Esophagus muscularis mucosa (tissue), 4 donors: ENCODE results near the gene ENTREP1. TPM values are rescaled to one million over a fixed set of nuclear protein-coding genes. Genes with fewer than 3 reads are reported as not detected.
A peak's percentile ranks its signal among the peaks of the same experiment; 100 is the strongest.

Experiments used
- DNase-seq: peaks from one replicate; pipeline ENCODE4 v3.0.0-alpha.2; 2017; ENCODE audit errors: extremely low spot score
- H3K27ac ChIP-seq, 4 donors: fragments of 200-600 bp; sonication (generic); replicated peaks in 1 of 4; 1 replicate in 3 of 4; 2 replicates in 1 of 4; pipeline ENCODE4 v1.5.1; 2016 to 2019; ENCODE audit warnings: mild to moderate bottlenecking in 1 of 4
- H3K27me3 ChIP-seq, 4 donors: fragments of 200-600 bp; sonication (generic); one replicate each; pipeline versions ENCODE4 v1.5.1 to v1.6.0; 2016 to 2019
- H3K36me3 ChIP-seq, 4 donors: fragments of 200-600 bp; sonication (generic); one replicate each; pipeline ENCODE4 v1.5.1; 2016 to 2019
- H3K4me1 ChIP-seq, 4 donors: fragments of 200-600 bp; sonication (generic); one replicate each; pipeline ENCODE4 v1.5.1; 2016 to 2019
- H3K4me3 ChIP-seq, 4 donors: fragments of 200-600 bp; sonication (generic); 1 replicate in 2 of 4; 2 replicates in 2 of 4; pipeline ENCODE4 v1.5.1; 2016 to 2019; ENCODE audit warnings: mild to moderate bottlenecking in 4 of 4, moderate library complexity in 1 of 4
- H3K9me3 ChIP-seq, 4 donors: fragments of 200-600 bp; sonication (generic); 1 replicate in 3 of 4; 2 replicates in 1 of 4; pipeline ENCODE4 v1.5.1; 2016 to 2019
- EP300 ChIP-seq: sonication (generic); formaldehyde crosslinking; IDR thresholded peaks from one replicate; pipeline ENCODE4 v1.6.1; 2017; ENCODE audit warnings: antibody characterized with exemption
- POLR2A ChIP-seq: fragments of 450-650 bp; IDR thresholded peaks from one replicate; pipeline ENCODE4 v1.6.1; 2017; ENCODE audit warnings: antibody characterized with exemption, moderate library complexity, mild to moderate bottlenecking, low read depth
- POLR2AphosphoS5 ChIP-seq, 2 donors: sonication (generic); formaldehyde crosslinking; IDR thresholded peaks; one replicate each; pipeline ENCODE4 v1.6.1; 2017; ENCODE audit warnings: antibody characterized with exemption in 2 of 2
- WGBS: methylation state at CpG from one replicate; pipeline ENCODE4 v1.1.5; 2018; 5-methylcytosine and 5-hydroxymethylcytosine counted together
- intact Hi-C: fragments of 100-400 bp; cut with DNase I; formaldehyde crosslinking; loops from one replicate; pipeline ENCODE4 v1.15.1; 2023
- total RNA-seq, 4 donors: library from RNA; depleted of rRNA; stranded (reverse); fragments of >200 nt; gene quantifications; one replicate each; pipeline versions ENCODE4 v1.1.0 to v1.2.1, GENCODE V29; 2016
- TF ChIP-seq, protein P1 (sequence below), 3 experiments: fragments of 200-600 bp in 2 of 3; fragments of 450-650 bp in 1 of 3; sonication (generic) in 2 of 3; IDR thresholded peaks; one replicate each; pipeline ENCODE4 v1.5.1; 2017 to 2019; ENCODE audit warnings: antibody characterized with exemption in 3 of 3, mild to moderate bottlenecking in 2 of 3, moderate library complexity in 1 of 3

ENTREP1 gene
- total RNA-seq, 4 donors from 2014 or later = 16.2 to 30.2 (median 20.4) TPM

DNA sequence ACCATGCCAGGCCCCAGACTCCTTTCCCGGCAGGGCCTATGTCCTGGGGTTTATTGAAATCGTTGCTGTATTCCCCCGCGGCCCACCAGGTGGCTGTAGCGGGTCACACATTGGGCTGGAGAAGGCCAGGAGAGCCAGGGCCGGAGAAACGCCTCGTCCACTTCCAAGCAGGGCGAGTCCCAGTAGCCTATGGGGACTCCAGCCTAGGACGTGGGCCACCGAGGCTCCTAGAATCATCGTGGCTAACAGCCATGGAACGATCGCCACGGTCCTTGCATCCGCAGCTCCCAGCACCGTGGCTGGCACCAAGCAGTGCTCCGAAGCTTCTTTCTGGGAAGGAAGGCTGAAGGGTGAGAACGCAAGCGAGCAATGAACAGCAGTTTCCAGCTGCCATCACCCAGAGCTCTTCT lies 87.7 kb downstream of the ENTREP1 start:
- H3K4me3 ChIP-seq = peak overlapping the region; percentile 0 to 33 (median 30)
- intact Hi-C loops = no loop called here

DNA sequence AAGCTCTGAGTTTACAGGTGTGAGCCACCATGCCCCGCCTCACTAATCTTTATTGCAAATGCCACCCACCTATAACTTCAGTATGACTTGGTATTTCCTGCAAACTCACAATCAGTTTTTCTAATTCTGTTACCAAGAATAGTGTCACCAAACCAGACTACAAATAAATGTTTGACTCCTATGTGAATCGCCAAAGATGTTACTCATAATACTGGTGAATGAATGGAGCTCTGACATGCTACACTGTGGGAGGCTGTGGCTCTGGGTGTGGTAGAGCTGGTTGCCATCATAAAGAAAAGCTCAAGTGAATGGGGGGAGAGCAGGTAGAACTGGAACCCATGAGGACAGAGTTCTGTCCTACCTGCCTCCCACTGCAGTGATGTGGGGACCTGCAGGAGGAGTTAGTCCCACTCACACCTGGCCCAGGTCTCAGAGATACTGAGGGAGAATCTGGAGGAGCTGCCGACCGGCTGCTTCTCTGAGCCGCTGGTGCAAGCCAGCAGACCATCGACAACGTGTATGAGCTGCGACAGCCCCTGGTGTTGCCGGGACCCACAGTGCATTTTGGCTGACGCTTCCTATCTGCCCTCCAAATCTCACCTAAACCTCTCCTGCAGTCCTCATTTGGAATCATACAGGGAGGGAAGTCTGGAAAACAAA lies 95.7 kb downstream of the ENTREP1 start:
- no peaks in the 10 kb centered on the region for H3K36me3 ChIP-seq
- H3K9me3 ChIP-seq = no peaks in the 10 kb centered on the region
- no peak overlapping the region for H3K27ac ChIP-seq
- TF ChIP-seq POLR2AphosphoS5 (IDR thresholded peaks at IDR 0.05) = no peak
- TF ChIP-seq, protein P1, sequence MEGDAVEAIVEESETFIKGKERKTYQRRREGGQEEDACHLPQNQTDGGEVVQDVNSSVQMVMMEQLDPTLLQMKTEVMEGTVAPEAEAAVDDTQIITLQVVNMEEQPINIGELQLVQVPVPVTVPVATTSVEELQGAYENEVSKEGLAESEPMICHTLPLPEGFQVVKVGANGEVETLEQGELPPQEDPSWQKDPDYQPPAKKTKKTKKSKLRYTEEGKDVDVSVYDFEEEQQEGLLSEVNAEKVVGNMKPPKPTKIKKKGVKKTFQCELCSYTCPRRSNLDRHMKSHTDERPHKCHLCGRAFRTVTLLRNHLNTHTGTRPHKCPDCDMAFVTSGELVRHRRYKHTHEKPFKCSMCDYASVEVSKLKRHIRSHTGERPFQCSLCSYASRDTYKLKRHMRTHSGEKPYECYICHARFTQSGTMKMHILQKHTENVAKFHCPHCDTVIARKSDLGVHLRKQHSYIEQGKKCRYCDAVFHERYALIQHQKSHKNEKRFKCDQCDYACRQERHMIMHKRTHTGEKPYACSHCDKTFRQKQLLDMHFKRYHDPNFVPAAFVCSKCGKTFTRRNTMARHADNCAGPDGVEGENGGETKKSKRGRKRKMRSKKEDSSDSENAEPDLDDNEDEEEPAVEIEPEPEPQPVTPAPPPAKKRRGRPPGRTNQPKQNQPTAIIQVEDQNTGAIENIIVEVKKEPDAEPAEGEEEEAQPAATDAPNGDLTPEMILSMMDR (IDR thresholded peaks at IDR 0.05) = no peak
- TF ChIP-seq POLR2A = no peak
- no peak for TF ChIP-seq EP300
- no peaks in the 10 kb centered on the region for H3K27me3 ChIP-seq
- 84% methylated on average over 2 of the region's 10 CpGs for WGBS
- peaks cover 0 to 6% (median 0%) of the 10 kb centered on the region in 4 donors for H3K4me1 ChIP-seq
- H3K4me3 ChIP-seq = no peak overlapping the region
- no peak for DNase-seq
- intact Hi-C loops = loop anchor here (5.0 to 10.0 kb wide), 2 partner anchors 254 to 457 kb away; partner anchors contain the start of gene APBA1

More for the DNA sequence above, 87.7 kb downstream of the ENTREP1 start:
- WGBS = 80% methylated on average over 1 of the region's 20 CpGs
- TF ChIP-seq POLR2AphosphoS5 (IDR thresholded peaks at IDR 0.05) (no peak), EP300 (no peak), POLR2A (no peak)
- TF ChIP-seq, protein P1 (IDR thresholded peaks at IDR 0.05) = peak; percentile 55 to 78 (median 61)
- no peaks in the 10 kb centered on the region for H3K27me3 ChIP-seq
- no peaks in the 10 kb centered on the region for H3K9me3 ChIP-seq
- DNase-seq = no peak
- no peak overlapping the region for H3K27ac ChIP-seq
- H3K36me3 ChIP-seq = no peaks in the 10 kb centered on the region
- H3K4me1 ChIP-seq = peaks cover 0 to 10% (median 8%) of the 10 kb centered on the region in 4 donors

DNA sequence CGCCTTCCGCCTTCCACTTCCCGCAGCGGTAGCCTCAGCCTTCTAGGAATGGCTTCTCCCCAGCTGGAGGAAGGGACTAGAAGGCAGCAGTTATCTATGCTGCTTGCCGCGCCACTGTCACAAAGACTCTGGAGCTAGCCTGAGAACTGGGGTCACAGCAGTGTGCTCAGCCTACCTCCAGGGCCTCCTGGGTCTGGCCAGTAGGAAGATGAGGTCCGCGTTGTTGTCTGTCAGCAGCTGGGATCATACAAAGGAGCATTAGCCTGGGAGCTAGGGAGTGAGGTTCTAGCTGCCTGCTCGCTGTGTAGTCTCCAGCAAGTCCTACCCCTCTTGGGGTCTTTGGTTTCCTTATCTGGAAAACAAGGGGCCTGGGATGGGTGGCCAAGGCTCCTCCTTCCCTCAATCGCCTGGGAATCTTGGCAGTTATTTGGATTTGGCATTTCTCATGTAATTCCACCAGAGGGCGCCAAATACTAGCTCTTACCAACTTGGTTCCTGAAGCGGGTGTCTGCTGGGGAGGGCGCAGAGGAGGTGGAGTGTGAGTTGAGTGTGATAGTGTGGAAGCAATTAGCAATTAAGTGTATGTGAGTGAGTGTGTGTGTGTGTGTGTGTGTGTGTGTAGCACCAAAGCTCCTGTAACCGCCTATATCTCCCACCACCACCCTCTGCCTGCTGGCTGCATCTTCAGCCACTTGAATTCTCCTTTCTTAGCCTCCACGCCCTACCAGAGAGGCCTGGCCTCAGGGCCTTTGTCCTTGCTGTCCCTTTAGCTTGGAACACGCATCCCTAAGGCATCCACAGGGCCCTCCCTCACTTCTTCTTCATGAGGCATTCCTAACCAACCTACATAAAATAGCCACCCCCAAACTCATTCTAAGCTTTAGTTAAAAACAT lies 97.1 kb downstream of the ENTREP1 start:
- Histone ChIP-seq H3K36me3 (no peaks in the 10 kb centered on the region), H3K27me3 (no peaks in the 10 kb centered on the region), H3K4me3 (no peak overlapping the region), H3K27ac (no peak overlapping the region), H3K4me1 (peaks cover 0 to 6% (median 0%) of the 10 kb centered on the region in 4 donors), H3K9me3 (no peaks in the 10 kb centered on the region)
- TF ChIP-seq POLR2AphosphoS5 (IDR thresholded peaks at IDR 0.05) = no peak
- TF ChIP-seq, protein P1 (IDR thresholded peaks at IDR 0.05) = peak; percentile 79 to 83 (median 81)
- no peak for DNase-seq
- 65% methylated on average over 15 of the region's 16 CpGs for WGBS
- intact Hi-C loops = loop anchor here (2.0 to 10.0 kb wide), 3 partner anchors 127 to 455 kb away; partner anchors contain the start of gene APBA1

DNA sequence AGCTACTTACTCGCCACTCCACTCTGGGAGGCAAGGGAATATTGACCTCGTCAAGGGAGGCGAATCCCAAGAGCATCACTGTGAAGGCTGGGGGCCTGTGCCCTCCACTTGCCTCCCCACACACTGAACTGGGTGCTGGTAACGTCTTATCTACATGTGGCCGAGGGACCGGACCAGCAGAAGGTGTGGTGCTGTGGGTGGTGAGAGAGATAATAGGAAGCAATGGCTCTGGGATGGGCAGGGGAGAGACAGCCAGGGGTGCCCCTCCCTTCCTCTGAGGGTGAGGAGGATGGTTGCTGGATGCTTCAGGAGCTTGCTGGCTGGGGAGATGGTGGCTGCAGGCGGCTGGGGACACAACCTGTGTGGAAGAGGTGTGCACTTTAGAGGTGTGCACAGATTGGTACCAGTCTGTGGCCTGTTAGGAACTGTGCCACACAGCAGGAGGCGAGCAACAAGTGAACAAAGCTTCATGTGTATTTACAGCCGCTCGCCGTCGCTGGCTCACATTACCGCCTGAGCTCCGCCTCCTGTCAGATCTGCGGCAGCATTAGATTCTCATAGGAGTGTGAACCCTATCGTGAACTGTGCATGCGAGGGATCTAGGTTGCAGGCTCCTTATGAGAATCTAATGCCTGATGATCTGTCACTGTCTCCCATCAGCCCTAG lies 100.3 kb downstream of the ENTREP1 start:
- DNase-seq = no peak
- peaks cover 0 to 6% (median 0%) of the 10 kb centered on the region in 4 donors for H3K4me1 ChIP-seq
- no peak overlapping the region for H3K4me3 ChIP-seq
- H3K9me3 ChIP-seq = no peaks in the 10 kb centered on the region
- no peak overlapping the region for H3K27ac ChIP-seq
- no peaks in the 10 kb centered on the region for H3K27me3 ChIP-seq
- no peaks in the 10 kb centered on the region for H3K36me3 ChIP-seq
- intact Hi-C loops = loop anchor here (10.0 kb wide), 1 partner anchor 250 kb away; the partner anchor contains the start of gene APBA1
- 78% methylated on average over 17 of the region's 17 CpGs for WGBS
- TF ChIP-seq EP300 = no peak
- TF ChIP-seq POLR2A = no peak
- no peak for TF ChIP-seq POLR2AphosphoS5 (IDR thresholded peaks at IDR 0.05)
- TF ChIP-seq, protein P1 (IDR thresholded peaks at IDR 0.05) = no peak
